Esophagus squamous epithelium (tissue), 5 donors: ENCODE results near the gene PLCB2. TPM values are rescaled to one million over a fixed set of nuclear protein-coding genes. Genes with fewer than 3 reads are reported as not detected.

Experiments used
- DNase-seq: peaks from one replicate; lab custom pipeline; 2025; lab: John Stamatoyannopoulos, UW
- H3K27ac ChIP-seq, 4 donors: fragments of 200-600 bp; sonication (generic); one replicate each; pipeline ENCODE4 v1.5.1; 2016 to 2019; ENCODE audit warnings: mild to moderate bottlenecking in 1 of 4
- H3K27me3 ChIP-seq, 4 donors: fragments of 200-600 bp; sonication (generic); 1 replicate in 3 of 4; 2 replicates in 1 of 4; pipeline versions ENCODE4 v1.5.1 to v1.6.0; 2017 to 2021; ENCODE audit warnings: antibody characterized with exemption in 1 of 4
- H3K36me3 ChIP-seq, 3 donors: fragments of 200-600 bp; sonication (generic); one replicate each; pipeline ENCODE4 v1.5.1; 2016 to 2019
- H3K4me1 ChIP-seq, 3 donors: fragments of 200-600 bp; sonication (generic); one replicate each; pipeline ENCODE4 v1.5.1; 2017 to 2019
- H3K4me3 ChIP-seq, 4 donors: fragments of 200-600 bp; sonication (generic); 1 replicate in 3 of 4; 2 replicates in 1 of 4; pipeline ENCODE4 v1.5.1; 2016 to 2019; ENCODE audit warnings: mild to moderate bottlenecking in 2 of 4, moderate library complexity in 1 of 4
- H3K9me3 ChIP-seq, 3 donors: fragments of 200-600 bp; sonication (generic); one replicate each; pipeline ENCODE4 v1.5.1; 2016 to 2019
- POLR2A ChIP-seq, 4 donors: fragments of 450-650 bp; IDR thresholded peaks; one replicate each; pipeline ENCODE4 v1.6.1; 2017; ENCODE audit warnings: antibody characterized with exemption in 4 of 4, mild to moderate bottlenecking in 4 of 4, moderate library complexity in 3 of 4
- WGBS, 2 donors: methylation state at CpG; one replicate each; pipeline ENCODE4 v1.1.5; 2018; 5-methylcytosine and 5-hydroxymethylcytosine counted together
- intact Hi-C: fragments of 100-400 bp; cut with DNase I; formaldehyde crosslinking; loops from one replicate; pipeline ENCODE4 v1.15.0; 2022
- total RNA-seq, 4 donors: library from RNA; depleted of rRNA; stranded (reverse); fragments of >200 nt; gene quantifications; one replicate each; pipeline ENCODE4 v1.1.0, GENCODE V29; 2016
- TF ChIP-seq, protein P1 (sequence below), 6 experiments: fragments of 450-650 bp in 4 of 6; fragments of 200-600 bp in 2 of 6; sonication (generic) in 2 of 6; IDR thresholded peaks; one replicate each; pipeline ENCODE4 v1.5.1; 2016 to 2019; ENCODE audit warnings: antibody characterized with exemption in 6 of 6, mild to moderate bottlenecking in 4 of 6, moderate library complexity in 4 of 6
- donor health status: DM: yes; HTN: yes; CAD: no.

Gene PLCB2
- total RNA-seq, 4 donors from 2014 or later, result 6.1 to 15.9 (median 10.4) TPM

GRCh38 chr15:40346579-40347558, 39.1 kb upstream of the PLCB2 start:
- H3K27ac ChIP-seq, result peak overlapping the region in 3 of 4 donors; percentile 59 to 95 (median 83)
- intact Hi-C loops, result no loop called here

GRCh38 chr15:40345867-40346578, 38.3 kb upstream of the PLCB2 start:
- Histone ChIP-seq H3K27ac (peak overlapping the region in 3 of 4 donors; percentile 59 to 95 (median 83)), H3K27me3 (no peaks in the 10 kb centered on the region), H3K4me3 (no peak overlapping the region), H3K4me1 (peaks cover 33 to 82% (median 34%) of the 10 kb centered on the region in 3 donors), H3K9me3 (no peaks in the 10 kb centered on the region), H3K36me3 (no peaks in the 10 kb centered on the region)
- 74% methylated on average over 2 of the region's 6 CpGs; no CpG with 5 or more reads in 1 of the 2 donors for WGBS, 2 donors
- intact Hi-C loops, result no loop called here
- DNase-seq, result no peak
- TF ChIP-seq, protein P1, sequence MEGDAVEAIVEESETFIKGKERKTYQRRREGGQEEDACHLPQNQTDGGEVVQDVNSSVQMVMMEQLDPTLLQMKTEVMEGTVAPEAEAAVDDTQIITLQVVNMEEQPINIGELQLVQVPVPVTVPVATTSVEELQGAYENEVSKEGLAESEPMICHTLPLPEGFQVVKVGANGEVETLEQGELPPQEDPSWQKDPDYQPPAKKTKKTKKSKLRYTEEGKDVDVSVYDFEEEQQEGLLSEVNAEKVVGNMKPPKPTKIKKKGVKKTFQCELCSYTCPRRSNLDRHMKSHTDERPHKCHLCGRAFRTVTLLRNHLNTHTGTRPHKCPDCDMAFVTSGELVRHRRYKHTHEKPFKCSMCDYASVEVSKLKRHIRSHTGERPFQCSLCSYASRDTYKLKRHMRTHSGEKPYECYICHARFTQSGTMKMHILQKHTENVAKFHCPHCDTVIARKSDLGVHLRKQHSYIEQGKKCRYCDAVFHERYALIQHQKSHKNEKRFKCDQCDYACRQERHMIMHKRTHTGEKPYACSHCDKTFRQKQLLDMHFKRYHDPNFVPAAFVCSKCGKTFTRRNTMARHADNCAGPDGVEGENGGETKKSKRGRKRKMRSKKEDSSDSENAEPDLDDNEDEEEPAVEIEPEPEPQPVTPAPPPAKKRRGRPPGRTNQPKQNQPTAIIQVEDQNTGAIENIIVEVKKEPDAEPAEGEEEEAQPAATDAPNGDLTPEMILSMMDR (IDR thresholded peaks at IDR 0.05), result no peak
- no peak for TF ChIP-seq POLR2A (IDR thresholded peaks at IDR 0.05)

More at GRCh38 chr15:40346579-40347558, 39.1 kb upstream of the PLCB2 start:
- TF ChIP-seq, protein P1 (IDR thresholded peaks at IDR 0.05), result no peak
- no peak for TF ChIP-seq POLR2A (IDR thresholded peaks at IDR 0.05)
- Histone ChIP-seq H3K27me3 (no peaks in the 10 kb centered on the region), H3K36me3 (no peaks in the 10 kb centered on the region), H3K4me3 (no peak overlapping the region), H3K4me1 (peaks cover 27 to 74% (median 29%) of the 10 kb centered on the region in 3 donors), H3K9me3 (no peaks in the 10 kb centered on the region)
- no peak for DNase-seq
- 81 to 84% methylated on average over 9 to 10 of the region's 15 CpGs for WGBS, 2 donors

DNA sequence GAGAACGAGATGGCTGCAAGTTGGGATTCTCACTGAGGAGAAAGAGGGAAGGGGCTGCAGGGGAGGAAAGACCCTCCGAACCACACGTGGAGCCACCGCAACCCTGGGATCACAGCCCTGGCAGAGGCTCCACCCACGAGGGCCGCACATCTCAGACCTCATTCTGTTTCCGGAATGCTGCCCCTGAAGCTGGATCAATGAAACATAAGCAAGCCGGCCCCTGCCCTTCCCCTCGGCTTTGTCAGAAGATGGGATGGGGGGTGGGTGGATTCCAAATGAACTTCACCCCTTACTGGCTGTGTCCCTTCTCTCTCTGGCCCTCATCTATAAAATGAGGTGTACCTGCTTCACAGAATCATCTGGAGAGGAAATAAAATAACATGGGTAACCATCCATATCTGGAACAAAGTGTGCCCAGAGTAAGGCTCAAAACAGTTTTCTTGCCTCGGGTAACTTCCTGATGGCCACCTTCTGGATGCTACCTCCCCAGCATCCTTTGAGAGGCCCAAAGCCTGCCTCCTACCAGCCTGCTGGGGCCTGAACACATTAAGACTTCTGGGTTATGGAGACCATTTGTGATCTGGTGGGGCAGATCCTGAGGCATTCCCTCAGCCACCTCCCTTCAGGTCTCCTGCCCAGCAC, 37.6 kb upstream of the PLCB2 start:
- peaks cover 38 to 89% (median 41%) of the 10 kb centered on the region in 3 donors for H3K4me1 ChIP-seq
- H3K9me3 ChIP-seq, result no peaks in the 10 kb centered on the region
- DNase-seq, result no peak
- H3K4me3 ChIP-seq, result no peak overlapping the region
- no peaks in the 10 kb centered on the region for H3K27me3 ChIP-seq
- WGBS, 2 donors, result 75% methylated on average over 2 of the region's 10 CpGs
- TF ChIP-seq, protein P1 (IDR thresholded peaks at IDR 0.05), result no peak
- TF ChIP-seq POLR2A (IDR thresholded peaks at IDR 0.05), result no peak
- intact Hi-C loops, result no loop called here
- peak overlapping the region in 3 of 4 donors; percentile 59 to 95 (median 83) for H3K27ac ChIP-seq
- no peaks in the 10 kb centered on the region for H3K36me3 ChIP-seq

- DNase-seq, result no peak
- intact Hi-C loops, result no loop called here
- Histone ChIP-seq H3K4me1 (peaks cover 45 to 96% (median 47%) of the 10 kb centered on the region in 3 donors), H3K4me3 (no peak overlapping the region), H3K9me3 (no peaks in the 10 kb centered on the region), H3K27ac (peak overlapping the region in 3 of 4 donors; percentile 59 to 95 (median 95)), H3K36me3 (no peaks in the 10 kb centered on the region), H3K27me3 (no peaks in the 10 kb centered on the region)
- WGBS, 2 donors, result 0% methylated on average over 1 to 2 of the region's 15 CpGs
- TF ChIP-seq, protein P1 (IDR thresholded peaks at IDR 0.05), result peak; percentile 65 to 82 (median 75)
- no peak for TF ChIP-seq POLR2A (IDR thresholded peaks at IDR 0.05)
These were observed 36.9 kb upstream of the PLCB2 start for GRCh38 chr15:40344631-40345120.
